GM12873 (cell line): ENCODE results near the gene CGRRF1.
A peak's percentile ranks its signal among the peaks of the same experiment; 100 is the strongest.

ENCODE experiments used
- CTCF ChIP-seq: IDR thresholded peaks from 2 replicates; pipeline ENCODE4 v1.5.1; 2012; ENCODE audit warnings: low read depth, mild to moderate bottlenecking, moderate library complexity, low read length, control low read depth; ENCODE audit not compliant: insufficient read depth; ENCODE audit errors: missing control alignments

Gene CGRRF1

DNA sequence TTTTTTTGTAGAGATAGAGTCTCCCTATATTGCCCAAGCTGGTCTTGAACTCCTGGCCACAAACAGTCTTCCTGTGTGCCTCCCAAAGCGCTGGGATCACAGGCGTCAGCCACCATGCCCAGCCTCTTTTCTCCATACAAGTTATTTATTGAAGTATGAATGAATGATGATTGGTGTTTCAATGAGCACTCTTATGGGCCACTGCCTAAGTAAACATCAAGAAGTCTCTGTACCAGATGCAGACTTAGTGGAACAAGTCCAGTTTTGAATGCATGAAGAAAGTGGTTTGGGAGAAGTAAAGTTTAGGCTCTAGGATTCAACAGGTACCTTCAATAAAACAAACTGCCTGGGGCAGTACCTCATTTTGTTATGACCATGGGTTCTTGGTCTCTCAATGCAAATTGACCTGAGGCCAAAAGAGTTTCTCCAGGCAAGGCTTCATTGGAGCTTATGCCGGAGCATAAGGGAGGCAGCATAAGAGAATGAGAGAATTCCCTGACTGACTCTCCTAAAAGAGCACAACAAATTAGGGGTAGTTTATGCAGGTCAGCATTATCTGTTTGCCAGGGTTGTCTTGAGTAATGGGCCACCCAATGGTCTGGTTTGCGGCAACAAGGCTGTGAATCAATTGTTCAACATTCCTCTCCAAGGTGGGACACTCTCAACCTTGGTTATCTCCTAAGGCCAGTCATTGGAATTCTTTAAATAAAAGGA, 19.8 kb upstream of the CGRRF1 start:
- TF ChIP-seq CTCF: no peak

DNA sequence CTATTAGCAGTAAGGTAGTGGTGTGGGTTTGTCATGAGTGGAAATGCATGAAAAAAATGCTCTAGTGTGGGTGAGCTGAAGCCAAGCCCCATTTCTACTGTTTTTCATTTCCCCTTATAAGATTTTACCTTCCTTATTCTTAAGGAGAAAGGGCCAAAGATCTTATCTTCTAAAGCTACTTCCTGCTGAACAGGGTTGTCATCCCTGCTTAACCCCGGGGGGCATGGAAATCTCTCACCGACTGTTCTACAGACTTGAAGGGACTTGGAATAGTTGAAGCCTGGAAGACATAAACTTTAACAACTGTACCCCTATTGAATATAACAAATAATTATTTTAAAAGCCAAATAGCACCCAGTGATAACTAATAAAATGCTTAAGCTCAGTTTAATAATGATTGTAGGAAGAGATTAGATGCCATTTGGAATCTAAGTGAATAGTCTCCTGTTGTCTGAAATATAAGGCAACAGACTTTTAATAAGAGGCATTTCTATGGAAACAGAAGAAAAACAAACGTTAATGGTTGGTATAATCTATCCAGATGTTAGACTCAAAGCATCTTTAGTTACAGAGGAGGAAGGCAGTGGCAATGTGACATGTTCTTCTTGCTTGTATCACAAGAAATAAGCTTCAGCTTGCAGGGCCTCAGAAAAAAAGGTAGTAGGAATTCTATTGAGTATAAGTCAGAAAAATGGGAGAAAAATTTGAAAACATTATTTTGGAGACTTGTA, 19.1 kb upstream of the CGRRF1 start:
- no peak for TF ChIP-seq CTCF

DNA sequence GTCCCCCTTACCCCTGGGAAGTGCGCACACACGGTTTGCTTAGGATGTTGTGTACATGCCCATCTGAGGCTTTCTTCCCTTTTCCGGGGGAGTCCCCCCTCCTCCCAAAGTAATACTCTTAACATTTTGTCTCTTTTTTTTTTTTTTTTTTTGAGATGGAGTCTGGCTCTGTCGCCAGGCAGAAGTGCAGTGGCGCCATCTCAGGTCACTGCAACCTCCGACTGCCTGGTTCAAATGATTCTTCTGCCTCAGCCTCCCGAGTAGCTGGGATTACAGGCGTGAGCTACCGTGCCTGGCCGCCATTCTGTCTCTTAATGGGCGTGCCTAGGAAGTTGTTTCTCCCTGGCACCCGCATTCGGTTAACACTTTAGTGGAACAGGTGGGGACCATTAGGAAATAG, 16.4 kb upstream of the CGRRF1 start:
- TF ChIP-seq CTCF: peak; percentile 16

- TF ChIP-seq CTCF: no peak
These were observed 12.5 kb upstream of the CGRRF1 start for GRCh38 chr14:54497224-54497623.

- no peak for TF ChIP-seq CTCF
These were observed 11.6 kb upstream of the CGRRF1 start for GRCh38 chr14:54498095-54498531.

DNA sequence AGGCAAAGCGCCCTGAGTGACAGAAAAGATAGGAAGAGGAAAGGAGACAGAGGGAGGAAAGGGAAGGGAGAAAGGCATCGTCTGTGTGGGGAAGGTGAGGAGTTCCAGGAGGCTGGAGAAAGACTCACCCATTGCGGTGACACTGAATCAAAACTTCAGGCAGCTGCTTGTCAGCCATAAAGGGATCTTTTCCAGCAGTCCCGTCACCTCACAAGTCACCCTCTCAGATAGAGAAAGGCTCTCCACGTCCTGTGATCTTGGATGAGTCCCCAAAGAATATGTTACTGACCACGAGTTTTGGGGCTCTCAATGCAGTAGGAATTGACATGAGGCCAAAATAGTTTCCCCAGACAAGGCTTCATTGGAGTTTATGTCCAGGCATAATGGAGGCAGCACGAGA, 11.1 kb upstream of the CGRRF1 start:
- TF ChIP-seq CTCF: no peak

DNA sequence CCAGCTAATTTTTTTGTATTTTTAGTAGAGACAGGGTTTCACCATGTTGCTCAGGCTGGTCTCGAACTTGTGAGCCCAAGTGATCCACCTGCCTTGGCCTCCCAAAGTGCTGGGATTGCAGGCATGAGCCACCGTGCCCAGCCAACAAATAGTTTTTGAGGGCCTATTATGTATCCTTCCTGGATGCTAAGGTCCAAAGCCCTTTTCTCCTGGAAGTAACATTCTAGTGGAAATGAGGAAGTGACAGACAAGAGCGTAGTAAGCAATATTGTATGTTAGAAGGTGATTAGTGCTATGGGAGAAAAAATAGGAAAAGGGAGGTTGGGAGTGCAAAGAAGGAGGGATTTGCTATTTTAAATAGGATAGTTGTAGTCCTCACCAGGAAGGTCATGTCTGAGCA, 9.0 kb upstream of the CGRRF1 start:
- no peak for TF ChIP-seq CTCF
